ENCODE data around the gene GAR1. TPM values are rescaled to one million over a fixed set of nuclear protein-coding genes. Genes with fewer than 3 reads are reported as not detected.

GAR1 gene
- total RNA-seq, 1 donor from 2014 or later: 23.1 TPM

DNA sequence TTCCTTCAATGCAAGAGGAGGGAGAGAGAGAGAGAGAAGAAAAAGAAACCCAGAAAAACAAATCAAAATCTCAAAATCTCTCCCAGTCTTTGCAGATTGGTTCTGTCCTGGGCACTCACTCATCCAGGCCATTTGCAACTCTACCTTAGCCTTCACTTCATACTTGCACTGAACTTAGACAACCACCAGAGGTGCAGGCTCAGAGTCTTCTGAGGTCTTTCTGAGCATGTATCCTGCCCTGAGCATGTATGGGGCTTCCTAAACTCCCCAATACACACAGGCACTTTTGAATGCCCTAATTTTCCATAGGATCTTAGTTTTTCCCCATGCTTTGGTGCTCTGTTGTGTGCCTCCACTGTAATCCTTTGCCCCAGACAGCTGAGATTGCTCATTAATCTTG is 16.7 kb upstream of the GAR1 start:
- DNase-seq (no peak), ATAC-seq (ENCODE audit: low read depth) (no peak)
- intact Hi-C loops (cut with micrococcal nuclease): no loop called here
- Mint-ChIP-seq H3K27ac (no peak overlapping the region), H3K4me3 (no peak overlapping the region), H3K27me3 (peaks cover 21% of the 10 kb centered on the region), H3K36me3 (ENCODE audit: low read depth) (no peaks in the 10 kb centered on the region), H3K4me1 (no peaks in the 10 kb centered on the region), H3K9me3 (peaks cover 18% of the 10 kb centered on the region)
- POLR2A ChIA-PET: no interaction called here
- CTCF ChIA-PET: no interaction called here
- TF ChIP-seq, protein P1, sequence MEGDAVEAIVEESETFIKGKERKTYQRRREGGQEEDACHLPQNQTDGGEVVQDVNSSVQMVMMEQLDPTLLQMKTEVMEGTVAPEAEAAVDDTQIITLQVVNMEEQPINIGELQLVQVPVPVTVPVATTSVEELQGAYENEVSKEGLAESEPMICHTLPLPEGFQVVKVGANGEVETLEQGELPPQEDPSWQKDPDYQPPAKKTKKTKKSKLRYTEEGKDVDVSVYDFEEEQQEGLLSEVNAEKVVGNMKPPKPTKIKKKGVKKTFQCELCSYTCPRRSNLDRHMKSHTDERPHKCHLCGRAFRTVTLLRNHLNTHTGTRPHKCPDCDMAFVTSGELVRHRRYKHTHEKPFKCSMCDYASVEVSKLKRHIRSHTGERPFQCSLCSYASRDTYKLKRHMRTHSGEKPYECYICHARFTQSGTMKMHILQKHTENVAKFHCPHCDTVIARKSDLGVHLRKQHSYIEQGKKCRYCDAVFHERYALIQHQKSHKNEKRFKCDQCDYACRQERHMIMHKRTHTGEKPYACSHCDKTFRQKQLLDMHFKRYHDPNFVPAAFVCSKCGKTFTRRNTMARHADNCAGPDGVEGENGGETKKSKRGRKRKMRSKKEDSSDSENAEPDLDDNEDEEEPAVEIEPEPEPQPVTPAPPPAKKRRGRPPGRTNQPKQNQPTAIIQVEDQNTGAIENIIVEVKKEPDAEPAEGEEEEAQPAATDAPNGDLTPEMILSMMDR (IDR thresholded peaks at IDR 0.05): no peak

DNA sequence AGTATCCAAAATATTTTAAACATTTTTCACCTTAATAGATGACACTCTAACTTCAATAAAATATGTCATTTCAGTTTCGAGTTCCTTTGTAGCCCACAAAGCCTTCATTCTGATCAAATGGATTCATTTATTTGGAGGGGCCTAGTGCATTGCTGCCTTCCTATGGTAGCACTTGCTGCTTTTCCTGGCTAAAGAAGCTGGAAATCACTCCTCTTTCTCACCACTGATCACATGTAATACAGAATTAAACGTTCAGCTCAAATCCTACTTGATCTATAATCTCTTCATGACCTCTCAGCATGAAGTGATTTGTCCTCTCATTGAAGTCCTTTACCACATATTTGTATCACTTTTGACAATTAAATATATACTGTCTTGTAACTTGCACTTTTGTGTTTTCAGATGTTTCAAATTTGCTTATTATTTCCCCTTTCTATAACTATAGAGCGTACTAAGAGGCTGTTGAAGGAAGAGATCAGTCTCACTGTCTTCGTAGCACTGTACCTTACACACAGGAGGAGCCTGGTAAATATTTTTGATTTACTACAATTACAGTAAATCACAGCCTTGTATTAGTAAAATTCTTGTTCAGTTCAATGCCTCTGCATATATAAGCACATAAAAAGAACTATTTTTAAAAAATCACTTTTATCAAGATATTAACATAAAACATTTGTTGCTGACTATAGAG is 14.3 kb upstream of the GAR1 start:
- TF ChIP-seq, protein P1 (IDR thresholded peaks at IDR 0.05): no peak
- H3K36me3 Mint-ChIP-seq (ENCODE audit: low read depth): no peaks in the 10 kb centered on the region
- intact Hi-C loops (cut with micrococcal nuclease): no loop called here
- CTCF ChIA-PET: no interaction called here
- POLR2A ChIA-PET: no interaction called here
- DNase-seq: no peak
- H3K4me1 Mint-ChIP-seq: no peaks in the 10 kb centered on the region
- no peak for ATAC-seq (ENCODE audit: low read depth)
- H3K27ac Mint-ChIP-seq: no peak overlapping the region
- no peak overlapping the region for H3K4me3 Mint-ChIP-seq
- peaks cover 7% of the 10 kb centered on the region for H3K27me3 Mint-ChIP-seq
- peaks cover 4% of the 10 kb centered on the region for H3K9me3 Mint-ChIP-seq

GRCh38 chr4:109801895-109802319 is 13.7 kb upstream of the GAR1 start, which contains the start of gene CFI:
Gene CFI (minus strand): TSS chr4:109801999. CDS start chr4:109801971, 28 bp downstream.
- H3K4me3 Mint-ChIP-seq: no peak within 1 kb of the TSS
- TF ChIP-seq, protein P1 (IDR thresholded peaks at IDR 0.05): no peak
- DNase-seq: no peak
- no peaks in the 10 kb centered on the region for H3K4me1 Mint-ChIP-seq
- ChIA-PET CTCF (no interaction called here), POLR2A (no interaction called here)
- peaks cover 3% of the 10 kb centered on the region for H3K27me3 Mint-ChIP-seq
- no peaks in the 10 kb centered on the region for H3K36me3 Mint-ChIP-seq (ENCODE audit: low read depth)
- H3K27ac Mint-ChIP-seq: no peak within 1 kb of the TSS
- ATAC-seq (ENCODE audit: low read depth): no peak
- H3K9me3 Mint-ChIP-seq: peaks cover 2% of the 10 kb centered on the region
- intact Hi-C loops (cut with micrococcal nuclease): no loop called here

DNA sequence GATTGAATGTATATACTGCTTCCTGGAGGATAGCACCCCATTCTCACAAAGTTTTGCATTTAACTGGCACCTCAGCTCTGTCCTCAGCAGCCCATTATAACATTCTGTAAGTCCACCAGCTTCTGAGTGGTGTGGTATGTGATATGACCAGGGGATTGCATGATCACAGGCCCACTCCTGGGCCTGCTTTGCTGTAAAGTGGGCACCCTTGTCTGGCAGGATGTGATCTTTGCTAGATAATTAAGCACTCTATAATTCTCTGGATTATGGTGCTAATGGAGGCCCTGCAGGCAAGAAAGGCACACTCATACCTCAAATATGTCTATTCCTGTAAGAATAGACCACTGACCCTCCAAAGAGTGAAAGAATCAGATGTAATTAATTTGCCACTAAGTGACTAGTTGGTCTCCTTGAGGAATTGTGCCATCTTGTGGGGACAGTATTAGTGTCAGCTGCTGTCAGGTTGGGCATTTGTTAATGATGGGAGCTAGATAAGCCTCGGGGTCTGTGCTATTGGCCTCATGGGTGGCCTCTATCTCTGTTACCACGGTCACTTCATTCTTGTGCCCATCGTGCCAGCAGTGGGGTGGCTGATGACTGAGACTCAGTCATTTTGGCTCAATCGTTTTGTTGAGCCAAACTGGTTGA is 11.5 kb upstream of the GAR1 start:
- DNase-seq: no peak
- Mint-ChIP-seq H3K4me3 (no peak overlapping the region), H3K9me3 (no peaks in the 10 kb centered on the region), H3K36me3 (ENCODE audit: low read depth) (no peaks in the 10 kb centered on the region), H3K27ac (no peak overlapping the region), H3K4me1 (no peaks in the 10 kb centered on the region), H3K27me3 (peaks cover 4% of the 10 kb centered on the region)
- intact Hi-C loops (cut with micrococcal nuclease): loop anchor here (1.0 kb wide), 1 partner anchor 382 kb away; no protein-coding TSS in a partner anchor
- POLR2A ChIA-PET: interaction anchor here (0.7 kb wide), 1 partner anchor 127 kb away, joined by 7 read pairs; no protein-coding TSS in a partner anchor
- CTCF ChIA-PET: interaction anchor here (0.9 kb wide), 1 partner anchor 382 kb away, joined by 5 read pairs; no protein-coding TSS in a partner anchor
- no peak for ATAC-seq (ENCODE audit: low read depth)
- TF ChIP-seq, protein P1 (IDR thresholded peaks at IDR 0.05): no peak

GRCh38 chr4:109809655-109810054 is 5.9 kb upstream of the GAR1 start:
- ChIA-PET POLR2A (no interaction called here), CTCF (no interaction called here)
- TF ChIP-seq, protein P1 (IDR thresholded peaks at IDR 0.05): no peak
- Mint-ChIP-seq H3K9me3 (no peaks in the 10 kb centered on the region), H3K36me3 (ENCODE audit: low read depth) (no peaks in the 10 kb centered on the region), H3K27me3 (peaks cover 4% of the 10 kb centered on the region), H3K4me1 (peaks cover 2% of the 10 kb centered on the region), H3K4me3 (no peak overlapping the region), H3K27ac (no peak overlapping the region)
- DNase-seq (no peak), ATAC-seq (ENCODE audit: low read depth) (no peak)
- intact Hi-C loops (cut with micrococcal nuclease): loop anchor here (10.0 kb wide), 1 partner anchor 1185 kb away; the partner anchor contains the start of gene RPL34
